ENCODE measurements around the gene LRRC1. TPM values are rescaled to one million over a fixed set of nuclear protein-coding genes. Genes with fewer than 3 reads are reported as not detected.

The LRRC1 gene
- total and polyA plus RNA-seq, 2 of the 13 experiments (the other 11 are each of a cell fraction or from before 2014, with no cell fraction given): 15.6 to 27.7 TPM

GRCh38 chr6:53746442-53747103 is 48.2 kb upstream of the LRRC1 start (continued):
- TF ChIP-seq BATF2 (CRISPR knock-in tag; IDR thresholded peaks at IDR 0.05): no peak
- TF ChIP-seq ZNF543 (CRISPR knock-in tag; IDR thresholded peaks at IDR 0.05): no peak
- TF ChIP-seq ZNF646 (CRISPR knock-in tag; IDR thresholded peaks at IDR 0.05): no peak
- no peak for TF ChIP-seq BCLAF1 (IDR thresholded peaks at IDR 0.05)
- TF ChIP-seq HDAC1 (CRISPR knock-in tag; IDR thresholded peaks at IDR 0.05): no peak
- 0 out of 2 replicates have a peak, but pooled peaks have one; percentile 18 for TF ChIP-seq POGZ (CRISPR knock-in tag; IDR thresholded peaks at IDR 0.05)
- peak; percentile 43; the same call in 1 of the 2 replicates for TF ChIP-seq GATAD2A (CRISPR knock-in tag; IDR thresholded peaks at IDR 0.05)
- TF ChIP-seq TFE3 (CRISPR knock-in tag; IDR thresholded peaks at IDR 0.05): no peak
- TF ChIP-seq SMC3 (IDR thresholded peaks at IDR 0.05; ENCODE audit: low read length): no peak
- no peak for TF ChIP-seq ZNF878 (CRISPR knock-in tag; IDR thresholded peaks at IDR 0.05)
- TF ChIP-seq SIX4 (CRISPR knock-in tag; IDR thresholded peaks at IDR 0.05): peak; percentile 96
- no peak for TF ChIP-seq ISX (CRISPR knock-in tag; conservative IDR thresholded peaks at IDR 0.05)
- no peak for TF ChIP-seq SOX6 (IDR thresholded peaks at IDR 0.05)
- TF ChIP-seq SOX6 (CRISPR knock-in tag; IDR thresholded peaks at IDR 0.05): 0 out of 2 replicates have a peak, but pooled peaks have one; percentile 55
- no peak for TF ChIP-seq HDAC6 (IDR thresholded peaks at IDR 0.05; ENCODE audit: low read depth, low read length)
- TF ChIP-seq MTF2 (CRISPR knock-in tag; IDR thresholded peaks at IDR 0.05; ENCODE audit: borderline replicate concordance): no peak
- no peak for TF ChIP-seq SMAD1 (CRISPR knock-in tag; IDR thresholded peaks at IDR 0.05; ENCODE audit: borderline replicate concordance, low read depth)
- TF ChIP-seq SOX5 (CRISPR knock-in tag; IDR thresholded peaks at IDR 0.05; ENCODE audit: borderline replicate concordance): 0 out of 2 replicates have a peak, but pooled peaks have one; percentile 22
- TF ChIP-seq MYNN (CRISPR knock-in tag; IDR thresholded peaks at IDR 0.05; ENCODE audit: low read depth): no peak
- peak; percentile 98 for TF ChIP-seq SIX1 (CRISPR knock-in tag; IDR thresholded peaks at IDR 0.05; ENCODE audit: borderline replicate concordance)

Measured in HepG2 (cell line).